ENCODE results near the gene OMA1. TPM values are rescaled to one million over a fixed set of nuclear protein-coding genes. Genes with fewer than 3 reads are reported as not detected.

OMA1 gene
- total RNA-seq, 2 donors from 2014 or later: 12.2 TPM

GRCh38 chr1:58439946-58440345 lies 106.6 kb downstream of the OMA1 start:
- H3K27ac Mint-ChIP-seq: no peak overlapping the region
- H3K4me1 Mint-ChIP-seq (ENCODE audit: low read depth): no peaks in the 10 kb centered on the region
- H3K4me3 Mint-ChIP-seq: no peak overlapping the region
- ATAC-seq (replicated peaks in 1 of 2) (no peak), DNase-seq (no peak)
- no peaks in the 10 kb centered on the region for H3K27me3 Mint-ChIP-seq (ENCODE audit: low read depth)
- no peaks in the 10 kb centered on the region for H3K36me3 Mint-ChIP-seq (ENCODE audit: insufficient read depth in 2 of 2)
- no peaks in the 10 kb centered on the region for H3K9me3 Mint-ChIP-seq

GRCh38 chr1:58438468-58438867 lies 108.1 kb downstream of the OMA1 start:
- Mint-ChIP-seq H3K27me3 (ENCODE audit: low read depth) (no peaks in the 10 kb centered on the region), H3K36me3 (ENCODE audit: insufficient read depth in 2 of 2) (no peaks in the 10 kb centered on the region), H3K27ac (no peak overlapping the region), H3K4me3 (no peak overlapping the region), H3K4me1 (ENCODE audit: low read depth) (no peaks in the 10 kb centered on the region), H3K9me3 (no peaks in the 10 kb centered on the region)
- no peak for ATAC-seq (replicated peaks in 1 of 2)
- DNase-seq: no peak

- Mint-ChIP-seq H3K27me3 (ENCODE audit: low read depth) (no peaks in the 10 kb centered on the region), H3K9me3 (no peaks in the 10 kb centered on the region), H3K36me3 (ENCODE audit: insufficient read depth in 2 of 2) (no peaks in the 10 kb centered on the region), H3K4me1 (ENCODE audit: low read depth) (no peaks in the 10 kb centered on the region), H3K27ac (no peak overlapping the region), H3K4me3 (no peak overlapping the region)
- no peak for ATAC-seq (replicated peaks in 1 of 2)
- DNase-seq: no peak
Measured at GRCh38 chr1:58437623-58438022, 108.9 kb downstream of the OMA1 start.

GRCh38 chr1:58436615-58437297 lies 109.8 kb downstream of the OMA1 start:
- no peaks in the 10 kb centered on the region for H3K36me3 Mint-ChIP-seq (ENCODE audit: insufficient read depth in 2 of 2)
- no peaks in the 10 kb centered on the region for H3K27me3 Mint-ChIP-seq (ENCODE audit: low read depth)
- H3K4me3 Mint-ChIP-seq: no peak overlapping the region
- DNase-seq (no peak), ATAC-seq (replicated peaks in 1 of 2) (no peak)
- H3K27ac Mint-ChIP-seq: no peak overlapping the region
- no peaks in the 10 kb centered on the region for H3K4me1 Mint-ChIP-seq (ENCODE audit: low read depth)
- no peaks in the 10 kb centered on the region for H3K9me3 Mint-ChIP-seq

- no peaks in the 10 kb centered on the region for H3K27me3 Mint-ChIP-seq (ENCODE audit: low read depth)
- H3K36me3 Mint-ChIP-seq (ENCODE audit: insufficient read depth in 2 of 2): no peaks in the 10 kb centered on the region
- DNase-seq (no peak), ATAC-seq (replicated peaks in 1 of 2) (no peak)
- no peak overlapping the region for H3K4me3 Mint-ChIP-seq
- H3K4me1 Mint-ChIP-seq (ENCODE audit: low read depth): no peaks in the 10 kb centered on the region
- no peaks in the 10 kb centered on the region for H3K9me3 Mint-ChIP-seq
- no peak overlapping the region for H3K27ac Mint-ChIP-seq
Measured at GRCh38 chr1:58435376-58435775, 111.2 kb downstream of the OMA1 start.

- DNase-seq (no peak), ATAC-seq (replicated peaks in 1 of 2) (no peak)
- Mint-ChIP-seq H3K36me3 (ENCODE audit: insufficient read depth in 2 of 2) (no peaks in the 10 kb centered on the region), H3K27me3 (ENCODE audit: low read depth) (no peaks in the 10 kb centered on the region), H3K4me1 (ENCODE audit: low read depth) (no peaks in the 10 kb centered on the region), H3K4me3 (no peak overlapping the region), H3K9me3 (no peaks in the 10 kb centered on the region), H3K27ac (no peak overlapping the region)
Measured at GRCh38 chr1:58434607-58435006, 111.9 kb downstream of the OMA1 start.

- Mint-ChIP-seq H3K4me3 (no peak overlapping the region), H3K9me3 (peaks cover 0 to under 1% of the 10 kb centered on the region in 2 donors), H3K4me1 (ENCODE audit: low read depth) (no peaks in the 10 kb centered on the region), H3K27ac (no peak overlapping the region), H3K27me3 (ENCODE audit: low read depth) (no peaks in the 10 kb centered on the region), H3K36me3 (ENCODE audit: insufficient read depth in 2 of 2) (peaks cover 0 to under 1% of the 10 kb centered on the region in 2 donors)
- ATAC-seq (replicated peaks in 1 of 2) (no peak), DNase-seq (no peak)
Measured at GRCh38 chr1:58434181-58434580, 112.3 kb downstream of the OMA1 start.

GRCh38 chr1:58432851-58433668 lies 113.5 kb downstream of the OMA1 start:
- no peak for ATAC-seq (replicated peaks in 1 of 2)
- Mint-ChIP-seq H3K9me3 (peaks cover 0 to 2% of the 10 kb centered on the region in 2 donors), H3K4me3 (no peak overlapping the region), H3K36me3 (ENCODE audit: insufficient read depth in 2 of 2) (peaks cover 0 to 2% of the 10 kb centered on the region in 2 donors), H3K27ac (no peak overlapping the region), H3K27me3 (ENCODE audit: low read depth) (no peaks in the 10 kb centered on the region), H3K4me1 (ENCODE audit: low read depth) (no peaks in the 10 kb centered on the region)
- DNase-seq: no peak

- Mint-ChIP-seq H3K27ac (no peak overlapping the region), H3K4me1 (ENCODE audit: low read depth) (no peaks in the 10 kb centered on the region), H3K4me3 (no peak overlapping the region), H3K9me3 (peaks cover 0 to 2% of the 10 kb centered on the region in 2 donors), H3K36me3 (ENCODE audit: insufficient read depth in 2 of 2) (peaks cover 0 to 2% of the 10 kb centered on the region in 2 donors), H3K27me3 (ENCODE audit: low read depth) (no peaks in the 10 kb centered on the region)
- ATAC-seq (replicated peaks in 1 of 2): no peak
- no peak for DNase-seq
Measured at GRCh38 chr1:58431901-58432620, 114.5 kb downstream of the OMA1 start.

Other genes starting within 250 kb of the OMA1 start
- under 1 TPM in 1 of 2 donors, not detected in 1; 0.21 TPM for gene TACSTD2, start 30.5 kb upstream of the OMA1 start, total RNA-seq
- gene MYSM1, start 153.3 kb upstream of the OMA1 start, total RNA-seq: 10 to 100 TPM; 41.4 to 51.4 TPM
- gene JUN, start 237.3 kb upstream of the OMA1 start, total RNA-seq: 10 to 100 TPM; 36.5 to 40.5 TPM

Data from activated T-cell treated with anti-CD3 and anti-CD28 coated beads, Interleukin-2, amount 50 U/mL, for 72 hours (primary cell).